SU-DHL-6 (cell line): ENCODE measurements around the gene MOB3A.

Experiments used
- CTCF ChIP-seq: fragments of 200-600 bp; sonication (generic); IDR thresholded peaks from one replicate; pipeline ENCODE4 v1.5.1; 2017; ENCODE audit warnings: antibody characterized with exemption, mild to moderate bottlenecking, low read length, moderate library complexity; ENCODE audit not compliant: insufficient read depth, poor library complexity, severe bottlenecking
- EZH2phosphoT487 ChIP-seq: fragments of 200-600 bp; sonication (generic), shearing (Covaris generic); conservative IDR thresholded peaks from 2 replicates; pipeline ENCODE4 v1.6.1; 2018; ENCODE audit warnings: mild to moderate bottlenecking, antibody characterized with exemption, low read length, moderate library complexity, mixed read lengths

- no peak for TF ChIP-seq EZH2phosphoT487
- TF ChIP-seq CTCF = no peak
These were observed 23.2 kb downstream of the MOB3A start for GRCh38 chr19:2072757-2073551.
